Panc1 (cell line): ENCODE measurements around the gene CSH2. TPM values are rescaled to one million over a fixed set of nuclear protein-coding genes. Genes with fewer than 3 reads are reported as not detected.

Experiments used
- ATAC-seq: fragments of 200-7000 bp; cut with Tn5 transposase; 2 replicates; pipeline ENCODE4 v1.9.1; 2020; ENCODE audit warnings: mild to moderate bottlenecking, moderate library complexity
- BruUV-seq: library from RNA; stranded (reverse); fragments of 400-500 nt; replicated peaks from 2 replicates; lab custom pipeline; 2021; lab: Mats Ljungman, UMichigan
- CTCF ChIA-PET: fragments of 300-600 bp; sonication (Branson Sonifier 250); formaldehyde crosslinking; loops from one replicate; lab custom pipeline; 2022; ENCODE audit warnings: antibody characterized with exemption; lab: Charles Lee
- POLR2A ChIA-PET: fragments of 300-600 bp; sonication (Branson Sonifier 250); formaldehyde crosslinking; loops from one replicate; lab custom pipeline; 2022; ENCODE audit warnings: antibody characterized with exemption; lab: Charles Lee
- DNase-seq: peaks from one replicate; pipeline ENCODE4 v3.0.0-alpha.2; 2010; ENCODE audit warnings: low read depth, low spot score
- H3K27ac ChIP-seq: 2 replicates; pipeline ENCODE4 v1.5.1; 2011; ENCODE audit warnings: mild to moderate bottlenecking, low read length, inconsistent platforms
- H3K27me3 ChIP-seq: fragments of 200-500 bp; sonication (Bioruptor generic); 2 replicates; pipeline ENCODE4 v1.6.0; 2014; ENCODE audit warnings: low read length, inconsistent platforms; ENCODE audit not compliant: control insufficient read depth, insufficient read depth
- H3K36me3 ChIP-seq: fragments of 200-500 bp; sonication (Bioruptor generic); 2 replicates; pipeline ENCODE4 v1.5.1; 2014; ENCODE audit warnings: inconsistent platforms, mild to moderate bottlenecking, low read length, moderate library complexity; ENCODE audit not compliant: control insufficient read depth, insufficient read depth
- H3K4me1 ChIP-seq: 2 replicates; pipeline ENCODE4 v1.5.1; 2011; ENCODE audit warnings: inconsistent platforms, mild to moderate bottlenecking, low read length, moderate library complexity; ENCODE audit not compliant: control insufficient read depth, insufficient read depth
- H3K4me3 ChIP-seq, 2 experiments: 2 replicates each; pipeline ENCODE4 v1.5.1; 2011 to 2012; ENCODE audit warnings: low read depth in 2 of 2, low read length in 2 of 2, mild to moderate bottlenecking in 2 of 2, inconsistent platforms in 1 of 2, moderate library complexity in 1 of 2
- H3K9me3 ChIP-seq: fragments of 200-500 bp; sonication (Bioruptor generic); 2 replicates; pipeline ENCODE4 v1.5.1; 2014; ENCODE audit warnings: low read depth, mild to moderate bottlenecking, inconsistent platforms, low read length, moderate library complexity; ENCODE audit not compliant: control insufficient read depth, insufficient read depth
- CTCF ChIP-seq: fragments of 450-650 bp; IDR thresholded peaks from 2 replicates; pipeline ENCODE4 v1.5.1; 2017; ENCODE audit warnings: mild to moderate bottlenecking
- POLR2AphosphoS5 ChIP-seq: IDR thresholded peaks from 2 replicates; pipeline ENCODE4 v1.6.1; 2012; ENCODE audit warnings: mild to moderate bottlenecking, low read depth, low read length, moderate library complexity
- REST ChIP-seq, 2 experiments: IDR thresholded peaks; 2 replicates each; pipeline ENCODE4 v1.6.1; 2011 to 2012; ENCODE audit warnings: low read depth in 2 of 2, control low read depth in 1 of 2, low read length in 1 of 2, mild to moderate bottlenecking in 1 of 2, moderate library complexity in 1 of 2; ENCODE audit not compliant: insufficient read depth in 1 of 2
- SIN3A ChIP-seq: IDR thresholded peaks from 2 replicates; pipeline ENCODE4 v1.6.1; 2012; ENCODE audit warnings: low read depth, mild to moderate bottlenecking, low read length, moderate library complexity, borderline replicate concordance; ENCODE audit not compliant: insufficient read depth
- TCF7L2 ChIP-seq: IDR thresholded peaks from 2 replicates; pipeline ENCODE4 v1.6.1; 2011; ENCODE audit warnings: mild to moderate bottlenecking, low read depth, low read length, inconsistent platforms
- in situ Hi-C: cut with HindIII; loops from 2 replicates; pipeline ENCODE4 v1.10.0; 2016; ENCODE audit warnings: low sequenced_read_pairs, low pct_unique_long_range_greater_than_20kb
- intact Hi-C: fragments of 100-400 bp; cut with micrococcal nuclease; formaldehyde crosslinking; loops from one replicate; pipeline ENCODE4 v1.10.0; 2022; ENCODE audit not compliant: unreplicated experiment
- total RNA-seq: library from RNA; stranded (reverse); gene quantifications from one replicate; pipeline ENCODE4 v1.2.1, GENCODE V29; 2021; ENCODE audit not compliant: unreplicated experiment

Gene CSH2
- total RNA-seq, 1 experiment from 2014 or later: not detected

- DNase-seq (no peak), ATAC-seq (no peak)
- in situ Hi-C loops: no loop called here
- intact Hi-C loops: no loop called here
- no TSS peak for BruUV-seq
- no peaks in the 10 kb centered on the region for H3K9me3 ChIP-seq
- POLR2A ChIA-PET: no interaction called here
- H3K4me3 ChIP-seq: no peak overlapping the region
- H3K4me1 ChIP-seq: no peaks in the 10 kb centered on the region
- CTCF ChIA-PET: no interaction called here
- no peak overlapping the region for H3K27ac ChIP-seq
- TF ChIP-seq CTCF (no peak), POLR2AphosphoS5 (no peak), TCF7L2 (no peak), REST (IDR thresholded peaks at IDR 0.05; ENCODE audit: insufficient read depth in 1 of 2, low read depth in 2 of 2, low read length in 1 of 2) (no peak), SIN3A (no peak)
- no peaks in the 10 kb centered on the region for H3K36me3 ChIP-seq
- H3K27me3 ChIP-seq: no peaks in the 10 kb centered on the region
Observed at GRCh38 chr17:63853260-63853659, 20.2 kb downstream of the CSH2 start.

- in situ Hi-C loops: no loop called here
- Histone ChIP-seq H3K4me3 (no peak overlapping the region), H3K27ac (no peak overlapping the region)
Observed at GRCh38 chr17:63850401-63850800, 23.1 kb downstream of the CSH2 start.

More at GRCh38 chr17:63850401-63850800, 23.1 kb downstream of the CSH2 start:
- H3K4me1 ChIP-seq: no peaks in the 10 kb centered on the region
- TF ChIP-seq TCF7L2: no peak
- TF ChIP-seq REST (IDR thresholded peaks at IDR 0.05; ENCODE audit: insufficient read depth in 1 of 2, low read depth in 2 of 2, low read length in 1 of 2): no peak
- TF ChIP-seq POLR2AphosphoS5: no peak
- no peak for TF ChIP-seq SIN3A
- no peak for TF ChIP-seq CTCF
- H3K9me3 ChIP-seq: no peaks in the 10 kb centered on the region
- no TSS peak for BruUV-seq
- POLR2A ChIA-PET: no interaction called here
- H3K27me3 ChIP-seq: no peaks in the 10 kb centered on the region
- ATAC-seq (no peak), DNase-seq (no peak)
- intact Hi-C loops: no loop called here
- H3K36me3 ChIP-seq: no peaks in the 10 kb centered on the region
- CTCF ChIA-PET: no interaction called here
